Natural killer cell (primary cell): ENCODE data around the gene SEMA4F. TPM values are rescaled to one million over a fixed set of nuclear protein-coding genes. Genes with fewer than 3 reads are reported as not detected.

Experiments
- ATAC-seq, 3 donors: fragments of 150-1000 bp in 2 of 3; fragments of 200-7000 bp in 1 of 3; cut with Tn5 transposase; 1 replicate in 1 of 3; 2 replicates in 2 of 3; pipeline ENCODE4 v1.10.0; 2021; ENCODE audit warnings: mild to moderate bottlenecking in 2 of 3, moderate library complexity in 2 of 3
- DNase-seq, 2 donors: peaks; one replicate each; pipeline versions ENCODE4 v3.0.0 to v3.0.0-alpha.2; 2013 to 2021; ENCODE audit warnings: mixed read lengths in 1 of 2
- H3K27ac ChIP-seq: one replicate; pipeline ENCODE4 v1.5.1; 2013; ENCODE audit warnings: mild to moderate bottlenecking, low read length
- H3K27me3 ChIP-seq: one replicate; pipeline ENCODE4 v1.6.1; 2013; ENCODE audit warnings: low read length; ENCODE audit not compliant: control insufficient read depth, insufficient read depth
- H3K36me3 ChIP-seq: one replicate; pipeline ENCODE4 v1.6.1; 2013; ENCODE audit warnings: low read length; ENCODE audit not compliant: control insufficient read depth, insufficient read depth
- H3K4me1 ChIP-seq: one replicate; pipeline ENCODE4 v1.6.1; 2013; ENCODE audit warnings: low read length; ENCODE audit not compliant: control insufficient read depth, insufficient read depth
- H3K4me3 ChIP-seq: one replicate; pipeline ENCODE4 v1.5.1; 2013; ENCODE audit warnings: low read length
- H3K9me3 ChIP-seq: one replicate; pipeline ENCODE4 v1.6.1; 2013; ENCODE audit warnings: low read length; ENCODE audit not compliant: control insufficient read depth, insufficient read depth
- H3K27ac Mint-ChIP-seq, 2 donors: one replicate each; pipeline ENCODE4 v1.8.0; 2022; ENCODE audit warnings: mild to moderate bottlenecking in 2 of 2, mixed read lengths in 2 of 2, moderate library complexity in 1 of 2
- H3K27me3 Mint-ChIP-seq, 2 donors: one replicate each; pipeline ENCODE4 v1.8.0; 2022; ENCODE audit warnings: low read depth in 2 of 2, mixed read lengths in 2 of 2
- H3K36me3 Mint-ChIP-seq: one replicate; pipeline ENCODE4 v1.8.0; 2022; ENCODE audit warnings: mixed read lengths
- H3K4me1 Mint-ChIP-seq, 2 donors: one replicate each; pipeline ENCODE4 v1.8.0; 2022; ENCODE audit warnings: mixed read lengths in 2 of 2
- H3K4me3 Mint-ChIP-seq: one replicate; pipeline ENCODE4 v1.8.0; 2022; ENCODE audit warnings: mild to moderate bottlenecking, moderate library complexity, mixed read lengths
- H3K9me3 Mint-ChIP-seq, 2 donors: one replicate each; pipeline ENCODE4 v1.8.0; 2022; ENCODE audit warnings: mixed read lengths in 2 of 2
- CTCF ChIP-seq: fragments of 200-600 bp; IDR thresholded peaks from one replicate; pipeline ENCODE4 v1.8.0; 2022; ENCODE audit warnings: antibody characterized with exemption
- whole genome bisulfite sequencing: methylation state at CpG from one replicate; pipeline ENCODE4 v1.1.7; 2013; ENCODE audit warnings: missing lambda C conversion rate; ENCODE audit not compliant: insufficient coverage; 5-methylcytosine and 5-hydroxymethylcytosine counted together
- intact Hi-C: fragments of 100-400 bp; cut with micrococcal nuclease; formaldehyde crosslinking; loops from one replicate; pipeline ENCODE4 v1.14.2; 2022
- total RNA-seq, 4 donors: library from RNA; stranded (reverse); fragments of 120-200 nt in 1 of 4; gene quantifications; one replicate each; pipeline versions ENCODE4 v1.2.3 to v1.2.4, GENCODE V29; 2013 to 2022

SEMA4F gene, protein sequence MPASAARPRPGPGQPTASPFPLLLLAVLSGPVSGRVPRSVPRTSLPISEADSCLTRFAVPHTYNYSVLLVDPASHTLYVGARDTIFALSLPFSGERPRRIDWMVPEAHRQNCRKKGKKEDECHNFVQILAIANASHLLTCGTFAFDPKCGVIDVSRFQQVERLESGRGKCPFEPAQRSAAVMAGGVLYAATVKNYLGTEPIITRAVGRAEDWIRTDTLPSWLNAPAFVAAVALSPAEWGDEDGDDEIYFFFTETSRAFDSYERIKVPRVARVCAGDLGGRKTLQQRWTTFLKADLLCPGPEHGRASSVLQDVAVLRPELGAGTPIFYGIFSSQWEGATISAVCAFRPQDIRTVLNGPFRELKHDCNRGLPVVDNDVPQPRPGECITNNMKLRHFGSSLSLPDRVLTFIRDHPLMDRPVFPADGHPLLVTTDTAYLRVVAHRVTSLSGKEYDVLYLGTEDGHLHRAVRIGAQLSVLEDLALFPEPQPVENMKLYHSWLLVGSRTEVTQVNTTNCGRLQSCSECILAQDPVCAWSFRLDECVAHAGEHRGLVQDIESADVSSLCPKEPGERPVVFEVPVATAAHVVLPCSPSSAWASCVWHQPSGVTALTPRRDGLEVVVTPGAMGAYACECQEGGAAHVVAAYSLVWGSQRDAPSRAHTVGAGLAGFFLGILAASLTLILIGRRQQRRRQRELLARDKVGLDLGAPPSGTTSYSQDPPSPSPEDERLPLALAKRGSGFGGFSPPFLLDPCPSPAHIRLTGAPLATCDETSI
- 10 to 100 TPM in 2 of 3 donors, 1 to 10 TPM in 1; 7.3 to 18.0 (median 10.8) TPM for total RNA-seq
- 6.3 TPM for total RNA-seq (2013)

DNA sequence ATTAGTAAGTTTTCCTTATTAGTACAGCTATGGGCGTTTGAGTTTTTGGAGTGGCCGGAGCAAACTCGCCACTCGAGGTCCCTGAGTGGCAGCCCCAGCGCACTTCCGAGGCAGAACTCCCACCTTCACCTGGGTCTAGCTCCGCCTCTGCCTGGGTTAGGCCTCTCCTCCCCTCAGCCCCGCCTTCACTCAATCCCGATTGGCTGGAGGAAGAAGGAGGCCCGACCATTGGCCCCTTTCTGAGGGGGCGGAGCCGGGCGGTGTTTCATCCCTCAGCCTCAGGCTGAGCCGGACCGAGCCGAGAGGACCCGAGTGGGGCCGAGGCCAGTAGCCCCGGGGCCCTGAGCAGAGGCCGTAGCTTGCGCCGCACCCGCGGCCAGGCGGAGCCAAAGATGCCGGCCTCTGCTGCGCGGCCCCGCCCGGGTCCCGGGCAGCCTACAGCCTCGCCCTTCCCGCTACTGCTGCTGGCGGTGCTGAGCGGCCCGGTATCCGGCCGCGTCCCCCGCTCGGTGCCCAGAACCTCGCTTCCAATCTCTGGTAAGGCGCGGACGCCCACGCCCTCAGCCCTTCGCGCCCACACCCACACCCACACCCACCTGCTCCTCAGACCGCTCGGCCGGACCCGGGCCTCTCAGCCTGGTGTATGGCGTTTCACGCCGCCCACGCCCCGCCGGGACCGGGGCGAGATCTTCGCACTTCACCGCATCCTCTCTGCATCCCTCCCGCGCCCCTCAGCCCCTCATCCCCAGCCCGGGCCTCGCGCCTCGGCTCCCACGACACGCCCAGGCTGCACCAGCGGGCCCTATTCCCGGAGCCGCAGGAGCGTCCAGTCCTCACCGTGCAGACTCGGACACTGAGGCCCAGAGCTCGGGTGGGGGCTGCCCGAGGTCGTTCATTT lies at the start of gene SEMA4F:
SEMA4F (plus strand) TSS at position 263 of the 898 bp plus-strand sequence; CDS start at position 393, 130 bp downstream.
- H3K4me1 ChIP-seq = peaks cover 13% of the 10 kb centered on the region
- 1% methylated on average over 79 of the region's 79 CpGs for WGBS
- DNase-seq = peak; percentile 92 to 95
- no peak within 1 kb of the TSS for H3K27ac ChIP-seq
- ATAC-seq = peak; percentile 99 to 100 (median 99)
- H3K36me3 ChIP-seq = peaks cover under 1% of the 10 kb centered on the region
- Mint-ChIP-seq H3K27me3 (peaks cover 4 to 12% of the 10 kb centered on the region in 2 donors), H3K27ac (peak within 1 kb of the TSS; percentile 49 to 69), H3K9me3 (no peaks in the 10 kb centered on the region), H3K4me3 (peak within 1 kb of the TSS; percentile 83), H3K4me1 (peaks cover 10 to 27% of the 10 kb centered on the region in 2 donors), H3K36me3 (no peaks in the 10 kb centered on the region)
- H3K9me3 ChIP-seq = no peaks in the 10 kb centered on the region
- peak within 1 kb of the TSS; percentile 46 for H3K4me3 ChIP-seq
- intact Hi-C loops = no loop called here
- no peak for TF ChIP-seq CTCF
- no peaks in the 10 kb centered on the region for H3K27me3 ChIP-seq

- no peak overlapping the region for H3K27ac ChIP-seq
- no peaks in the 10 kb centered on the region for H3K36me3 Mint-ChIP-seq
- H3K27me3 Mint-ChIP-seq = peaks cover 32 to 58% of the 10 kb centered on the region in 2 donors
- no peak overlapping the region for H3K4me3 Mint-ChIP-seq
- TF ChIP-seq CTCF = no peak
- 88% methylated on average over 4 of the region's 5 CpGs for WGBS
- intact Hi-C loops = no loop called here
- no peaks in the 10 kb centered on the region for H3K27me3 ChIP-seq
- H3K4me3 ChIP-seq = no peak overlapping the region
- no peaks in the 10 kb centered on the region for H3K36me3 ChIP-seq
- no peaks in the 10 kb centered on the region for H3K9me3 ChIP-seq
- H3K9me3 Mint-ChIP-seq = no peaks in the 10 kb centered on the region
- H3K4me1 Mint-ChIP-seq = peaks cover 5% of the 10 kb centered on the region in 2 donors
- no peaks in the 10 kb centered on the region for H3K4me1 ChIP-seq
- H3K27ac Mint-ChIP-seq = no peak overlapping the region
- ATAC-seq (no peak), DNase-seq (no peak)
These were observed 47.1 kb upstream of the SEMA4F start for GRCh38 chr2:74606927-74607326.

GRCh38 chr2:74617122-74617521 lies 36.9 kb upstream of the SEMA4F start:
- DNase-seq = no peak
- no peaks in the 10 kb centered on the region for H3K9me3 ChIP-seq
- Mint-ChIP-seq H3K9me3 (no peaks in the 10 kb centered on the region), H3K4me1 (no peaks in the 10 kb centered on the region), H3K4me3 (no peak overlapping the region), H3K27ac (no peak overlapping the region), H3K36me3 (no peaks in the 10 kb centered on the region), H3K27me3 (peaks cover 23 to 46% of the 10 kb centered on the region in 2 donors)
- no peaks in the 10 kb centered on the region for H3K4me1 ChIP-seq
- no peaks in the 10 kb centered on the region for H3K27me3 ChIP-seq
- H3K4me3 ChIP-seq = no peak overlapping the region
- intact Hi-C loops = no loop called here
- no peak for ATAC-seq
- H3K36me3 ChIP-seq = no peaks in the 10 kb centered on the region
- TF ChIP-seq CTCF = no peak
- no peak overlapping the region for H3K27ac ChIP-seq
- WGBS = 77% methylated on average over 3 of the region's 3 CpGs
